HG03135 (cell line): ENCODE results near the gene PPTC7.
"Not testable (repeated sequence)": the region's sequence is repeated elsewhere in the genome, so short reads cannot be mapped to it uniquely, and the experiment has no call there.

Experiments
- ATAC-seq: cut with Tn5 transposase; IDR thresholded peaks from one replicate; pipeline ENCODE4 v1.9.1; 2021; ENCODE audit warnings: mild to moderate bottlenecking, moderate library complexity; ENCODE audit not compliant: unreplicated experiment

Gene PPTC7

GRCh38 chr12:110587102-110587501 is 4.0 kb upstream of the PPTC7 start:
- ATAC-seq = not testable (repeated sequence)

- ATAC-seq = no peak
These were observed 2.2 kb upstream of the PPTC7 start for GRCh38 chr12:110585231-110585799.

GRCh38 chr12:110582276-110583136 is 612 bp downstream of the PPTC7 start:
- peak; percentile 43 for ATAC-seq

GRCh38 chr12:110581931-110582275 is 1.2 kb downstream of the PPTC7 start:
- ATAC-seq = no peak

- no peak for ATAC-seq
These were observed 3.4 kb downstream of the PPTC7 start for GRCh38 chr12:110579535-110580253.

- no peak for ATAC-seq
These were observed 4.2 kb downstream of the PPTC7 start for GRCh38 chr12:110578694-110579534.

- no peak for ATAC-seq
These were observed 5.0 kb downstream of the PPTC7 start for GRCh38 chr12:110577864-110578693.

GRCh38 chr12:110576504-110576903 is 6.6 kb downstream of the PPTC7 start:
- no peak for ATAC-seq

- no peak for ATAC-seq
These were observed 7.8 kb downstream of the PPTC7 start for GRCh38 chr12:110575326-110575725.

GRCh38 chr12:110574717-110575230 is 8.3 kb downstream of the PPTC7 start:
- ATAC-seq = not testable (repeated sequence)

- no peak for ATAC-seq
These were observed 9.1 kb downstream of the PPTC7 start for GRCh38 chr12:110574044-110574443.

- not testable (repeated sequence) for ATAC-seq
These were observed 12.3 kb downstream of the PPTC7 start for GRCh38 chr12:110570798-110571197.

- ATAC-seq = not testable (repeated sequence)
These were observed 13.3 kb downstream of the PPTC7 start for GRCh38 chr12:110569838-110570237.

GRCh38 chr12:110568752-110569151 is 14.4 kb downstream of the PPTC7 start:
- ATAC-seq = no peak

GRCh38 chr12:110566993-110567392 is 16.1 kb downstream of the PPTC7 start:
- ATAC-seq = no peak

- ATAC-seq = no peak
These were observed 16.9 kb downstream of the PPTC7 start for GRCh38 chr12:110565894-110566871.

- no peak for ATAC-seq
These were observed 18.6 kb downstream of the PPTC7 start for GRCh38 chr12:110564471-110564991.

GRCh38 chr12:110563702-110564470 is 19.2 kb downstream of the PPTC7 start:
- no peak for ATAC-seq
